HepG2 (cell line): ENCODE data around the gene AXIN1. TPM values are rescaled to one million over a fixed set of nuclear protein-coding genes. Genes with fewer than 3 reads are reported as not detected.

Source experiments
- ARID5B ChIP-seq: IDR thresholded peaks from 2 replicates; pipeline ENCODE4 v1.4.0; 2020; ENCODE audit warnings: mild to moderate bottlenecking, missing genetic modification reagents
- CBX5 ChIP-seq: sonication (generic); formaldehyde crosslinking; IDR thresholded peaks from 2 replicates; pipeline ENCODE4 v1.4.0; 2020; ENCODE audit warnings: missing genetic modification reagents, borderline replicate concordance
- CHCHD3 ChIP-seq: sonication (generic); formaldehyde crosslinking; IDR thresholded peaks from 2 replicates; pipeline ENCODE4 v1.8.0; 2022; ENCODE audit warnings: mild to moderate bottlenecking, missing genetic modification reagents, moderate library complexity
- DMTF1 ChIP-seq: sonication (generic); formaldehyde crosslinking; IDR thresholded peaks from 2 replicates; pipeline ENCODE4 v1.4.0; 2020; ENCODE audit warnings: mild to moderate bottlenecking, missing genetic modification reagents
- FOXA3 ChIP-seq: IDR thresholded peaks from 2 replicates; pipeline ENCODE4 v1.6.1; 2016; ENCODE audit warnings: missing genetic modification reagents, missing compliant biosample characterization
- HDAC1 ChIP-seq: sonication (generic); formaldehyde crosslinking; IDR thresholded peaks from 2 replicates; pipeline ENCODE4 v1.5.1; 2020; ENCODE audit warnings: mild to moderate bottlenecking, missing genetic modification reagents
- MED1 ChIP-seq: sonication (generic); formaldehyde crosslinking; IDR thresholded peaks from 2 replicates; pipeline ENCODE4 v1.4.0; 2020; ENCODE audit warnings: missing genetic modification reagents
- MIXL1 ChIP-seq: IDR thresholded peaks from 2 replicates; pipeline ENCODE4 v1.6.1; 2016
- NRL ChIP-seq: sonication (generic); formaldehyde crosslinking; IDR thresholded peaks from 2 replicates; pipeline ENCODE4 v1.5.0; 2020; ENCODE audit warnings: missing genetic modification reagents, mild to moderate bottlenecking, moderate library complexity, borderline replicate concordance
- PHF21A ChIP-seq: sonication (generic); formaldehyde crosslinking; IDR thresholded peaks from 2 replicates; pipeline ENCODE4 v1.5.0; 2020; ENCODE audit warnings: mild to moderate bottlenecking, missing genetic modification reagents
- POLR2G ChIP-seq: fragments of 200-400 bp; formaldehyde crosslinking; IDR thresholded peaks from 2 replicates; pipeline ENCODE4 v1.6.1; 2018; ENCODE audit warnings: mild to moderate bottlenecking, low read depth, low read length, moderate library complexity
- SOX13 ChIP-seq, 3 experiments: fragments of 450-650 bp in 1 of 3; sonication (generic) in 1 of 3; formaldehyde crosslinking in 1 of 3; IDR thresholded peaks in 2 of 3; conservative IDR thresholded peaks in 1 of 3; 2 replicates each; pipeline versions ENCODE4 v1.5.0 to v1.6.1; 2016 to 2020; ENCODE audit warnings: antibody characterized with exemption in 1 of 3, mild to moderate bottlenecking in 1 of 3, missing compliant biosample characterization in 1 of 3, missing genetic modification reagents in 1 of 3, moderate library complexity in 1 of 3
- ZBTB42 ChIP-seq: sonication (generic); formaldehyde crosslinking; IDR thresholded peaks from 2 replicates; pipeline ENCODE4 v1.5.0; 2020; ENCODE audit warnings: mild to moderate bottlenecking, missing genetic modification reagents
- ZNF205 ChIP-seq: IDR thresholded peaks from 2 replicates; pipeline ENCODE4 v1.6.1; 2018; ENCODE audit warnings: missing biosample characterization, missing genetic modification reagents
- ZNF224 ChIP-seq: sonication (generic); formaldehyde crosslinking; IDR thresholded peaks from 2 replicates; pipeline ENCODE4 v1.5.0; 2020; ENCODE audit warnings: mild to moderate bottlenecking, missing genetic modification reagents
- ZNF414 ChIP-seq: sonication (generic); formaldehyde crosslinking; IDR thresholded peaks from 2 replicates; pipeline ENCODE4 v1.5.0; 2020; ENCODE audit warnings: missing genetic modification reagents
- ZNF770 ChIP-seq: sonication (generic); formaldehyde crosslinking; IDR thresholded peaks from 2 replicates; pipeline ENCODE4 v1.5.0; 2020; ENCODE audit warnings: mild to moderate bottlenecking, missing genetic modification reagents
- ZNF781 ChIP-seq: sonication (generic); formaldehyde crosslinking; IDR thresholded peaks from 2 replicates; pipeline ENCODE4 v1.5.1; 2020; ENCODE audit warnings: borderline replicate concordance, mild to moderate bottlenecking, missing genetic modification reagents; ENCODE audit errors: not compliant biosample characterization
- ZSCAN9 ChIP-seq: IDR thresholded peaks from 2 replicates; pipeline ENCODE4 v1.6.1; 2016; ENCODE audit warnings: borderline replicate concordance
- polyA plus RNA-seq, 8 experiments: library from polyadenylated mRNA; depleted of rRNA in 3 of 8; stranded (reverse) in 7 of 8; unstranded in 1 of 8; fragments of >200 nt; fragmentation: Illumina TruSeq in 4 of 8; extraction: Trizol in 4 of 8; gene quantifications; 2 replicates each; pipeline versions ENCODE4 v1.2.1 to v1.2.3, GENCODE V29; 2011 to 2016; ENCODE audit warnings: low read depth in 4 of 8, missing spikeins in 1 of 8, mixed read lengths in 1 of 8; ENCODE audit not compliant: insufficient read depth in 1 of 8
- total RNA-seq, 5 experiments: library from RNA; depleted of rRNA; stranded (reverse); fragments of >200 nt; fragmentation: Illumina TruSeq; extraction: Trizol; gene quantifications; 2 replicates each; pipeline ENCODE4 v1.2.3, GENCODE V29; 2016; ENCODE audit warnings: low read depth in 1 of 5

The AXIN1 gene
- total and polyA plus RNA-seq, 2 of the 13 experiments (the other 11 are each of a cell fraction or from before 2014, with no cell fraction given): 24.0 to 26.0 TPM

GRCh38 chr16:396605-397004 lies 44.1 kb upstream of the AXIN1 start (continued):
- TF ChIP-seq NRL (peak; percentile 49; the same call in 1 of the 2 replicates), ZNF414 (CRISPR knock-in tag) (no peak), ZNF781 (peak; percentile 56), PHF21A (CRISPR knock-in tag) (peak; percentile 51), CHCHD3 (CRISPR knock-in tag) (no peak), ZNF770 (CRISPR knock-in tag) (peak; percentile 97), FOXA3 (CRISPR knock-in tag) (no peak), DMTF1 (CRISPR knock-in tag) (no peak), SOX13 (IDR thresholded peaks at IDR 0.05) (no peak), SOX13 (CRISPR knock-in tag; conservative IDR thresholded peaks at IDR 0.05 in 1 of 2, IDR thresholded peaks at IDR 0.05 in 1 of 2) (peak in 1 of 2 experiments; percentile 5; a peak in 1 of 4 replicates), ARID5B (CRISPR knock-in tag) (no peak; the same call in 1 of the 2 replicates), MIXL1 (CRISPR knock-in tag) (no peak), ZBTB42 (CRISPR knock-in tag) (no peak), ZNF224 (CRISPR knock-in tag) (0 out of 2 replicates have a peak, but pooled peaks have one; percentile 44), ZNF205 (no peak), HDAC1 (CRISPR knock-in tag) (0 out of 2 replicates have a peak, but pooled peaks have one; percentile 46), CBX5 (CRISPR knock-in tag) (0 out of 2 replicates have a peak, but pooled peaks have one; percentile 32), ZSCAN9 (CRISPR knock-in tag) (0 out of 2 replicates have a peak, but pooled peaks have one; percentile 34), MED1 (CRISPR knock-in tag) (0 out of 2 replicates have a peak, but pooled peaks have one; percentile 22), POLR2G (0 out of 2 replicates have a peak, but pooled peaks have one; percentile 33)
